Endothelial cell of umbilical vein (primary cell): ENCODE measurements around the gene TOR1A. TPM values are rescaled to one million over a fixed set of nuclear protein-coding genes. Genes with fewer than 3 reads are reported as not detected.
"Not testable (repeated sequence)": the region's sequence is repeated elsewhere in the genome, so short reads cannot be mapped to it uniquely, and the experiment has no call there.

ENCODE experiments used
- BruUV-seq: library from RNA; stranded (reverse); fragments of 400-500 nt; replicated peaks from 2 replicates; lab custom pipeline; 2021; lab: Mats Ljungman, UMichigan
- CTCF ChIA-PET: fragments of 300-600, 350-600 bp; sonication (Branson Sonifier 250); formaldehyde crosslinking; loops from one replicate; lab custom pipeline; 2021; ENCODE audit warnings: antibody characterized with exemption, inconsistent platforms; lab: Charles Lee
- POLR2A ChIA-PET: fragments of 300-600, 350-600 bp; sonication (Branson Sonifier 250); formaldehyde crosslinking; loops from one replicate; lab custom pipeline; 2021; ENCODE audit warnings: antibody characterized with exemption, inconsistent platforms; lab: Charles Lee
- DNase-seq: peaks from one replicate; pipeline ENCODE4 v3.0.0-alpha.2; 2011; ENCODE audit warnings: low read depth, low spot score
- FAIRE-seq: peaks from 2 replicates; lab custom pipeline; 2011; peaks lifted over from hg19 to GRCh38; lab: Jason Lieb, UNC
- H2AFZ ChIP-seq: 2 replicates; pipeline ENCODE4 v1.6.0; 2012; ENCODE audit warnings: low read depth, low read length, control low read depth, inconsistent platforms
- H3K27ac ChIP-seq: 2 replicates; pipeline ENCODE4 v1.5.1; 2011; ENCODE audit warnings: low read depth, mild to moderate bottlenecking, control low read depth, low read length, moderate library complexity; ENCODE audit not compliant: insufficient read depth
- H3K27me3 ChIP-seq, 2 experiments: 2 replicates each; pipeline versions ENCODE4 v1.6.0 to v1.6.1; 2011; ENCODE audit warnings: low read length in 2 of 2, mixed read lengths in 1 of 2; ENCODE audit not compliant: control insufficient read depth in 2 of 2, insufficient read depth in 2 of 2
- H3K36me3 ChIP-seq, 2 experiments: 2 replicates in 1 of 2; 3 replicates in 1 of 2; pipeline ENCODE4 v1.5.1; 2011; ENCODE audit warnings: low read length in 2 of 2, mild to moderate bottlenecking in 1 of 2, moderate library complexity in 1 of 2; ENCODE audit not compliant: control insufficient read depth in 2 of 2, insufficient read depth in 2 of 2; ENCODE audit errors: extremely low read depth in 1 of 2
- H3K4me1 ChIP-seq: 3 replicates; pipeline ENCODE4 v1.5.1; 2011; ENCODE audit warnings: mild to moderate bottlenecking, low read length; ENCODE audit not compliant: control insufficient read depth, insufficient read depth; ENCODE audit errors: extremely low read depth
- H3K4me2 ChIP-seq: 2 replicates; pipeline ENCODE4 v1.6.1; 2011; ENCODE audit warnings: low read length, control low read depth, mixed read lengths; ENCODE audit not compliant: insufficient read depth
- H3K4me3 ChIP-seq, 3 experiments: fragments of 200-600 bp in 1 of 3; sonication (generic), shearing (Covaris generic) in 1 of 3; replicated peaks in 1 of 3; 2 replicates each; pipeline ENCODE4 v1.5.1; 2011 to 2016; ENCODE audit warnings: control low read depth in 3 of 3, low read length in 3 of 3, mild to moderate bottlenecking in 2 of 3, inconsistent platforms in 1 of 3, low read depth in 1 of 3, moderate library complexity in 1 of 3; ENCODE audit not compliant: insufficient read depth in 1 of 3
- H3K79me2 ChIP-seq: 2 replicates; pipeline ENCODE4 v1.6.0; 2012; ENCODE audit warnings: low read length, inconsistent platforms; ENCODE audit not compliant: control insufficient read depth, insufficient read depth
- H3K9ac ChIP-seq: replicated peaks from 2 replicates; pipeline ENCODE3; 2011; ENCODE audit warnings: low read length, control low read depth; ENCODE audit not compliant: insufficient read depth; ENCODE audit errors: extremely low read depth
- H3K9me1 ChIP-seq: replicated peaks from 3 replicates; pipeline ENCODE4 v1.6.0; 2011; ENCODE audit warnings: mild to moderate bottlenecking, low read length; ENCODE audit not compliant: control insufficient read depth, insufficient read depth; ENCODE audit errors: extremely low read depth
- H3K9me3 ChIP-seq: replicated peaks from 2 replicates; pipeline ENCODE4 v1.5.1; 2012; ENCODE audit warnings: low read length, inconsistent platforms; ENCODE audit not compliant: control insufficient read depth, insufficient read depth
- H4K20me1 ChIP-seq: replicated peaks from 2 replicates; pipeline ENCODE3; 2011; ENCODE audit warnings: mild to moderate bottlenecking, low read length; ENCODE audit not compliant: control insufficient read depth, insufficient read depth; ENCODE audit errors: extremely low read depth
- CTCF ChIP-seq, 2 donors: IDR thresholded peaks; 1 replicate in 1 of 2; 2 replicates in 1 of 2; pipeline ENCODE4 v1.5.1; 2011; ENCODE audit warnings: low read length in 2 of 2, mild to moderate bottlenecking in 2 of 2, moderate library complexity in 2 of 2, control low read depth in 1 of 2, inconsistent platforms in 1 of 2, low read depth in 1 of 2; ENCODE audit not compliant: insufficient read depth in 1 of 2; ENCODE audit errors: extremely low read depth in 1 of 2
- EZH2 ChIP-seq: IDR thresholded peaks from 2 replicates; pipeline ENCODE4 v1.6.1; 2012; ENCODE audit warnings: borderline replicate concordance, low read depth, mild to moderate bottlenecking, moderate library complexity, low read length, inconsistent platforms; ENCODE audit not compliant: severe bottlenecking
- FOS ChIP-seq: IDR thresholded peaks from 2 replicates; pipeline ENCODE4 v1.6.1; 2011; ENCODE audit warnings: mild to moderate bottlenecking, low read length, moderate library complexity, borderline replicate concordance; ENCODE audit not compliant: insufficient read depth
- GATA2 ChIP-seq: IDR thresholded peaks from 2 replicates; pipeline ENCODE4 v1.7.0; 2011; ENCODE audit warnings: low read depth, mild to moderate bottlenecking, moderate library complexity, mixed read lengths, low read length; ENCODE audit not compliant: insufficient read length, insufficient read depth
- JUN ChIP-seq: IDR thresholded peaks from 2 replicates; pipeline ENCODE4 v1.6.1; 2011; ENCODE audit warnings: borderline replicate concordance, low read depth; ENCODE audit not compliant: insufficient read length, insufficient read depth
- MAX ChIP-seq: IDR thresholded peaks from 2 replicates; pipeline ENCODE4 v1.6.1; 2011; ENCODE audit not compliant: insufficient read depth, insufficient read length
- MYC ChIP-seq: IDR thresholded peaks from one replicate; pipeline ENCODE4 v1.6.1; 2011; ENCODE audit warnings: mild to moderate bottlenecking, low read depth, low read length
- POLR2A ChIP-seq: IDR thresholded peaks from 2 replicates; pipeline ENCODE4 v1.6.1; 2012; ENCODE audit warnings: low read depth, mild to moderate bottlenecking, control low read depth, low read length
- POLR2AphosphoS5 ChIP-seq: IDR thresholded peaks from 2 replicates; pipeline ENCODE4 v1.6.1; 2012; ENCODE audit warnings: low read depth, mild to moderate bottlenecking, control low read depth, low read length, moderate library complexity; ENCODE audit not compliant: insufficient read depth
- dilution Hi-C: fragments of 300-500 bp; cut with MboI; formaldehyde crosslinking; loops from one replicate; pipeline ENCODE4 v1.15.0; 2019; ENCODE audit warnings: low sequenced_read_pairs; ENCODE audit not compliant: extremely low pct_ligation_motif_present
- intact Hi-C: fragments of 100-400 bp; cut with micrococcal nuclease; formaldehyde crosslinking; loops from one replicate; pipeline ENCODE4 v1.10.0; 2022
- polyA plus RNA-seq, 4 experiments: library from polyadenylated mRNA; depleted of rRNA in 3 of 4; stranded (reverse) in 3 of 4; unstranded in 1 of 4; fragments of >200 nt; gene quantifications; 2 replicates each; pipeline versions ENCODE4 v1.2.1 to v1.2.3, GENCODE V29; 2011 to 2012; ENCODE audit warnings: missing spikeins in 1 of 4
- total RNA-seq: library from RNA; stranded (reverse); gene quantifications from 2 replicates; pipeline ENCODE4 v1.2.3, GENCODE V29; 2021

The TOR1A gene
- total and polyA plus RNA-seq, 2 donors (not counting 3 experiments of a cell fraction or from before 2014, with no cell fraction given) = 57.8 to 89.8 TPM

- not testable (repeated sequence) for FAIRE-seq
Measured at GRCh38 chr9:129776096-129776495, 47.8 kb downstream of the TOR1A start.

GRCh38 chr9:129775448-129775798 lies 48.5 kb downstream of the TOR1A start:
- dilution Hi-C loops (loop anchor here (5.0 kb wide), 1 partner anchor 48 kb away; no protein-coding TSS in a partner anchor), intact Hi-C loops (no loop called here)
- peaks cover 0 to 4% of the 10 kb centered on the region in 2 experiments for H3K27me3 ChIP-seq
- H4K20me1 ChIP-seq = no peaks in the 10 kb centered on the region
- no peak overlapping the region for H3K4me2 ChIP-seq
- no peak overlapping the region for H3K9ac ChIP-seq
- H2AFZ ChIP-seq = no peak overlapping the region
- H3K9me3 ChIP-seq = no peaks in the 10 kb centered on the region
- no peaks in the 10 kb centered on the region for H3K9me1 ChIP-seq
- BruUV-seq = no TSS peak
- no peak overlapping the region for H3K27ac ChIP-seq
- peaks cover 4% of the 10 kb centered on the region for H3K4me1 ChIP-seq
- FAIRE-seq (no peak), DNase-seq (no peak)
- ChIA-PET CTCF (interaction anchor here (0.8 to 1.3 kb wide), 3 partner anchors 10 to 38 kb away, joined by 3 to 9 read pairs (median 4); no protein-coding TSS in a partner anchor), POLR2A (no interaction called here)
- no peaks in the 10 kb centered on the region for H3K79me2 ChIP-seq
- no peaks in the 10 kb centered on the region for H3K36me3 ChIP-seq
- no peak overlapping the region for H3K4me3 ChIP-seq
- no peak for TF ChIP-seq POLR2A
- TF ChIP-seq POLR2AphosphoS5 = no peak
- no peak for TF ChIP-seq GATA2
- no peak for TF ChIP-seq FOS
- TF ChIP-seq MAX = no peak
- no peak for TF ChIP-seq EZH2
- no peak for TF ChIP-seq MYC
- TF ChIP-seq JUN = no peak
- TF ChIP-seq CTCF (IDR thresholded peaks at IDR 0.05; ENCODE audit: extremely low read depth in 1 of 2, insufficient read depth in 1 of 2, low read depth in 1 of 2, low read length in 2 of 2) = no peak

More at GRCh38 chr9:129776096-129776495, 47.8 kb downstream of the TOR1A start:
- H3K9me1 ChIP-seq, BruUV-seq, H3K9ac ChIP-seq, DNase-seq, H3K4me2 ChIP-seq, intact Hi-C loops, H3K27ac ChIP-seq, H2AFZ ChIP-seq, H3K79me2 ChIP-seq, H3K36me3 ChIP-seq, H3K9me3 ChIP-seq, H3K4me3 ChIP-seq, H3K27me3 ChIP-seq, H4K20me1 ChIP-seq, POLR2A ChIA-PET, H3K4me1 ChIP-seq: not testable (repeated sequence)
- CTCF ChIA-PET = interaction anchor here (0.8 to 2.5 kb wide), 6 partner anchors 9 to 134 kb away, joined by 3 to 28 read pairs (median 6); partner anchors contain the start of gene ASB6
- dilution Hi-C loops = loop anchor here (5.0 kb wide), 1 partner anchor 49 kb away; no protein-coding TSS in a partner anchor
